A673 (cell line): ENCODE data around the gene TAAR1.

Experiments
- EZH2 ChIP-seq: fragments of 200-600 bp; sonication (generic); IDR thresholded peaks from 2 replicates; pipeline ENCODE4 v1.6.1; 2017; ENCODE audit warnings: borderline replicate concordance, low read depth, mild to moderate bottlenecking, mixed read lengths, antibody characterized with exemption, low read length; ENCODE audit not compliant: poor library complexity, severe bottlenecking
- TF ChIP-seq, protein P1 (sequence below): fragments of 300-800, 200-600 bp; sonication (generic); conservative IDR thresholded peaks from 2 replicates; pipeline ENCODE4 v1.5.1; 2017; ENCODE audit warnings: low read depth, mild to moderate bottlenecking, antibody characterized with exemption, low read length, moderate library complexity, mixed read lengths

DNA sequence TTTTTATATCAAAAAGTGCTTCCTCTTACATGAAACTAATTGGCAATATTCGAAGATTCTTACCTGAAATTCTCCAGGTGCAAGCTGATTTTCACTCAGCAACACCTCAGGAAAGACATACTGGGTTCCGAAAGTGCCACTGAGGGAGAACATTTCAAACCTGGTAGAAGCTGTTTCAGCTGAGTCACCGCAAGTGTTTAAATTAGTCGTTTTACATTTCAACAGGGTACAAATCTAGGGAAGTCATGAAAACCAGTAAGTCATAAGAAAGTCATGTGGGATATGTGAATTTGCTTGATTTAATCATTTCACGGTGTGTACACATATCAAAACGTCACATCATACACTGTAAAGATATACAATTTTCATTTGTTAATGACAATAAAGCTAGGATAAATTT is 25.3 kb upstream of the TAAR1 start:
- TF ChIP-seq, protein P1, sequence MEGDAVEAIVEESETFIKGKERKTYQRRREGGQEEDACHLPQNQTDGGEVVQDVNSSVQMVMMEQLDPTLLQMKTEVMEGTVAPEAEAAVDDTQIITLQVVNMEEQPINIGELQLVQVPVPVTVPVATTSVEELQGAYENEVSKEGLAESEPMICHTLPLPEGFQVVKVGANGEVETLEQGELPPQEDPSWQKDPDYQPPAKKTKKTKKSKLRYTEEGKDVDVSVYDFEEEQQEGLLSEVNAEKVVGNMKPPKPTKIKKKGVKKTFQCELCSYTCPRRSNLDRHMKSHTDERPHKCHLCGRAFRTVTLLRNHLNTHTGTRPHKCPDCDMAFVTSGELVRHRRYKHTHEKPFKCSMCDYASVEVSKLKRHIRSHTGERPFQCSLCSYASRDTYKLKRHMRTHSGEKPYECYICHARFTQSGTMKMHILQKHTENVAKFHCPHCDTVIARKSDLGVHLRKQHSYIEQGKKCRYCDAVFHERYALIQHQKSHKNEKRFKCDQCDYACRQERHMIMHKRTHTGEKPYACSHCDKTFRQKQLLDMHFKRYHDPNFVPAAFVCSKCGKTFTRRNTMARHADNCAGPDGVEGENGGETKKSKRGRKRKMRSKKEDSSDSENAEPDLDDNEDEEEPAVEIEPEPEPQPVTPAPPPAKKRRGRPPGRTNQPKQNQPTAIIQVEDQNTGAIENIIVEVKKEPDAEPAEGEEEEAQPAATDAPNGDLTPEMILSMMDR = no peak
- TF ChIP-seq EZH2 = no peak
